ENCODE measurements around the gene EMILIN1. TPM values are rescaled to one million over a fixed set of nuclear protein-coding genes. Genes with fewer than 3 reads are reported as not detected.

The EMILIN1 gene
- total RNA-seq, 4 donors from 2014 or later = 27.5 to 62.7 (median 41.2) TPM

GRCh38 chr2:27054721-27055120 lies 23.7 kb upstream of the EMILIN1 start:
- DNase-seq (ENCODE audit: low spot score) (no peak), ATAC-seq (ENCODE audit: low FRiP score) (no peak)
- no peak for TF ChIP-seq CTCF (IDR thresholded peaks at IDR 0.05)

DNA sequence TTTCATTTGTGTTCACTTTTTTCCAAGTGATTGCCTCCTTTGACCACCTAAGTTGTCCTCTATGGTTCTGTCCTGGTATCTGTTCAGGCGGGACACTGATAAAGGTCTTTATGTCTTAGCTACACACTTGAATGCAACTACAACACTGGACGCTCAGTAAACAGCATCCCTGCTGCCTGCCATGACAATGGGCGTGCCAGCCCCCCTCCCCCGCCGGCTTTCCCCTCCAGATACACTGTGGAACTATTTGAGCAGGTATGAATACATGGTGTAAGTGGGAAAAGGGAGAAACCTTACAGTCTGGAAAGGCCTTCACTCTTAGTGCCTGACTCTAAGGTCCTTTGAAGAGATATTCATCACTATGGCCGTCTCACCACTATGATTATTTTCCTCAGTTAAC lies 21.2 kb upstream of the EMILIN1 start:
- ATAC-seq (ENCODE audit: low FRiP score) = no peak
- no peak for DNase-seq (ENCODE audit: low spot score)
- no peak for TF ChIP-seq CTCF (IDR thresholded peaks at IDR 0.05)

GRCh38 chr2:27058210-27058609 lies 20.2 kb upstream of the EMILIN1 start:
- no peak for DNase-seq (ENCODE audit: low spot score)
- no peak for ATAC-seq (ENCODE audit: low FRiP score)
- TF ChIP-seq CTCF (IDR thresholded peaks at IDR 0.05) = no peak

DNA sequence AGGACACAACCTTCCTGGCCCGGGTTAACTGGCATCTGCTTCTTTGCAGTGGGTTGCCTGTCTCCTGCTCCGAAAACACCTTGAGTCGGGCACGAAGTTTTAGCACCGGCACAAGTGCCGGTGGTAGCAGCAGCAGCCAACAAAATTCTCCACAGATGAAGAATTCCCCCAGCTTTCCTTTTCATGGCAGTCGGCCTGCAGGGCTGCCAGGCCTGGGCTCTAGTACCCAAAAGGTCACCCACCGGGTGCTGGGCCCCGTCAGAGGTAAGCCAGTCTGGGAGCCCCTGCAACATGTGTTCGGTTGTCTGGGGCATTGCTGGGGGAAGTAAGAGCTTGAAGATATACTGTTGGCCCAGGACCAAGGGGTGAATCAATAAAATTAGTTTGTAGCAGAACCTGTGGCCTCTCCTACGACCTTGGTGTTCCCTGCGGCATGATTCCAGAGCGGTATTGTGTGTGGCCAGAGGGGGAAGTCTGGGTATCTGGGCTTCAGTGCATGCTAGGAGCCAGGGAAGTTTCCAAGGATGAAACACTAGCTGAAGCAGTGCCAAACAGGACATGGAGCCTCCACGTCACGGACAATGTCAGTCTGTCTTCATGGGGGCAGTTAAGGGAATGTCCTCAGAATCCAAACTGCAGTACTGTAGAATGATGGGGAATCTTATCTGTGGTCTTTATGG lies 19.1 kb upstream of the EMILIN1 start:
- DNase-seq (ENCODE audit: low spot score) (no peak), ATAC-seq (ENCODE audit: low FRiP score) (no peak)
- TF ChIP-seq CTCF (IDR thresholded peaks at IDR 0.05) = no peak

DNA sequence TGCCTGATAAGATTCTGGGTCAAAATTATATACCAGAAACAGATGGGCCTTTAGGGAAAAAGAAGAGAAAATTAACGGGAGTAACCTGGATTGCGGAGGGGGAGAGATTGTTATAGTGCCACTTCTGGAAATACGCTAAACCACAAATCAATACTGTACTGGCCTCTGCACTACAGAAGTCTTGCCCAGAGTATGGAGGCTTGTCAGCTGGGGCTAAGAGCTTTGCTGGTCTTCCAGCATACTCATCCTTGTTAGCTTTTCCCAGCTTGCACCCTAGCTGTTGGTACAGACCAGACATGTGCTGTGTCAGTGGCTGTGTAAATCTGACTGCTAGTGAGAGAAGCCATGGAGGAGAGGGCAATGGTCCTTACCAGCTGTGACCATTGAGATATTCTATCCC lies 18.1 kb upstream of the EMILIN1 start:
- no peak for TF ChIP-seq CTCF (IDR thresholded peaks at IDR 0.05)
- no peak for DNase-seq (ENCODE audit: low spot score)
- ATAC-seq (ENCODE audit: low FRiP score) = no peak

- ATAC-seq (ENCODE audit: low FRiP score) (no peak), DNase-seq (ENCODE audit: low spot score) (no peak)
These were observed 13.3 kb upstream of the EMILIN1 start for GRCh38 chr2:27065128-27065527.

More at GRCh38 chr2:27065128-27065527, 13.3 kb upstream of the EMILIN1 start:
- no peak for TF ChIP-seq CTCF (IDR thresholded peaks at IDR 0.05)
